SK-N-SH treated with all-trans-retinoic acid at 6 μM for 48 hours (cell line): ENCODE results near the gene TAF13.

ENCODE experiments used
- ATAC-seq: fragments of 200-7000 bp; cut with Tn5 transposase; 3 replicates; pipeline ENCODE4 v1.9.1; 2020; ENCODE audit warnings: mild to moderate bottlenecking, moderate library complexity
- ARNTL ChIP-seq: fragments of 450-650 bp; formaldehyde crosslinking; IDR thresholded peaks from 2 replicates; pipeline ENCODE4 v1.5.0; 2020; ENCODE audit warnings: low read depth, mild to moderate bottlenecking, moderate library complexity, borderline replicate concordance
- BACH2 ChIP-seq: fragments of 250-450 bp; sonication (Bioruptor Pico); IDR thresholded peaks from 2 replicates; pipeline ENCODE4 v1.9.0; 2021; ENCODE audit warnings: mild to moderate bottlenecking, borderline replicate concordance
- CSDC2 ChIP-seq: fragments of 250-450 bp; sonication (Bioruptor Pico); IDR thresholded peaks from 2 replicates; pipeline ENCODE4 v1.5.0; 2020; ENCODE audit warnings: mild to moderate bottlenecking, moderate library complexity
- ESRRG ChIP-seq: fragments of 250-450 bp; sonication (Bioruptor Pico); IDR thresholded peaks from 2 replicates; pipeline ENCODE4 v1.6.1; 2021; ENCODE audit warnings: mild to moderate bottlenecking
- OSR1 ChIP-seq: fragments of 250-450 bp; sonication (Bioruptor Pico); IDR thresholded peaks from 2 replicates; pipeline ENCODE4 v1.8.0; 2022; ENCODE audit warnings: moderate library complexity, mild to moderate bottlenecking, inconsistent platforms
- PPARA ChIP-seq: fragments of 250-450 bp; sonication (Bioruptor Pico); IDR thresholded peaks from 2 replicates; pipeline ENCODE4 v1.5.0; 2020; ENCODE audit warnings: mild to moderate bottlenecking, borderline replicate concordance
- RARB ChIP-seq: fragments of 250-450 bp; sonication (Bioruptor Pico); IDR thresholded peaks from 2 replicates; pipeline ENCODE4 v1.8.0; 2021; ENCODE audit warnings: mild to moderate bottlenecking, moderate library complexity
- SNAI2 ChIP-seq: fragments of 250-450 bp; sonication (Bioruptor Pico); IDR thresholded peaks from 2 replicates; pipeline ENCODE4 v1.5.0; 2020; ENCODE audit warnings: mild to moderate bottlenecking, moderate library complexity
- TCF4 ChIP-seq: fragments of 250-450 bp; sonication (Bioruptor Pico); IDR thresholded peaks from 2 replicates; pipeline ENCODE4 v1.8.0; 2021; ENCODE audit warnings: mild to moderate bottlenecking, moderate library complexity, borderline replicate concordance
- TOX ChIP-seq: fragments of 250-450 bp; sonication (Bioruptor Pico); IDR thresholded peaks from 2 replicates; pipeline ENCODE4 v1.8.0; 2021; ENCODE audit warnings: mild to moderate bottlenecking, moderate library complexity, borderline replicate concordance
- ZC3H10 ChIP-seq: fragments of 250-450 bp; sonication (Bioruptor Pico); IDR thresholded peaks from 2 replicates; pipeline ENCODE4 v1.5.1; 2021; ENCODE audit warnings: mild to moderate bottlenecking, moderate library complexity
- ZFP3 ChIP-seq: fragments of 250-450 bp; sonication (Bioruptor Pico); IDR thresholded peaks from 2 replicates; pipeline ENCODE4 v1.5.0; 2020; ENCODE audit warnings: mild to moderate bottlenecking, moderate library complexity
- ZNF565 ChIP-seq: fragments of 450-650 bp; formaldehyde crosslinking; conservative IDR thresholded peaks from 2 replicates; pipeline ENCODE4 v1.5.0; 2020; ENCODE audit warnings: low read depth, mild to moderate bottlenecking, moderate library complexity
- ZNF70 ChIP-seq: fragments of 450-650 bp; formaldehyde crosslinking; IDR thresholded peaks from 2 replicates; pipeline ENCODE4 v1.5.0; 2020; ENCODE audit warnings: mild to moderate bottlenecking, moderate library complexity
- ZNF8 ChIP-seq: fragments of 450-650 bp; formaldehyde crosslinking; IDR thresholded peaks from 2 replicates; pipeline ENCODE4 v1.5.0; 2020; ENCODE audit warnings: mild to moderate bottlenecking, moderate library complexity
- TF ChIP-seq, protein P1 (sequence below): fragments of 250-450 bp; sonication (Bioruptor Pico); IDR thresholded peaks from 2 replicates; pipeline ENCODE4 v1.5.1; 2020; ENCODE audit warnings: low read depth, mild to moderate bottlenecking, moderate library complexity
- TF ChIP-seq, protein P2 (sequence below): fragments of 250-450 bp; sonication (Bioruptor Pico); IDR thresholded peaks from 2 replicates; pipeline ENCODE4 v1.5.0; 2020; ENCODE audit warnings: mild to moderate bottlenecking, moderate library complexity
- TF ChIP-seq, protein P3 (sequence below): fragments of 250-450 bp; sonication (Bioruptor Pico); IDR thresholded peaks from 2 replicates; pipeline ENCODE4 v1.5.1; 2021; ENCODE audit warnings: mild to moderate bottlenecking, moderate library complexity
- TF ChIP-seq, protein P4 (sequence below): fragments of 250-450 bp; sonication (Bioruptor Pico); IDR thresholded peaks from 2 replicates; pipeline ENCODE4 v1.8.0; 2020; ENCODE audit warnings: mild to moderate bottlenecking, moderate library complexity, borderline replicate concordance

The TAF13 gene

DNA sequence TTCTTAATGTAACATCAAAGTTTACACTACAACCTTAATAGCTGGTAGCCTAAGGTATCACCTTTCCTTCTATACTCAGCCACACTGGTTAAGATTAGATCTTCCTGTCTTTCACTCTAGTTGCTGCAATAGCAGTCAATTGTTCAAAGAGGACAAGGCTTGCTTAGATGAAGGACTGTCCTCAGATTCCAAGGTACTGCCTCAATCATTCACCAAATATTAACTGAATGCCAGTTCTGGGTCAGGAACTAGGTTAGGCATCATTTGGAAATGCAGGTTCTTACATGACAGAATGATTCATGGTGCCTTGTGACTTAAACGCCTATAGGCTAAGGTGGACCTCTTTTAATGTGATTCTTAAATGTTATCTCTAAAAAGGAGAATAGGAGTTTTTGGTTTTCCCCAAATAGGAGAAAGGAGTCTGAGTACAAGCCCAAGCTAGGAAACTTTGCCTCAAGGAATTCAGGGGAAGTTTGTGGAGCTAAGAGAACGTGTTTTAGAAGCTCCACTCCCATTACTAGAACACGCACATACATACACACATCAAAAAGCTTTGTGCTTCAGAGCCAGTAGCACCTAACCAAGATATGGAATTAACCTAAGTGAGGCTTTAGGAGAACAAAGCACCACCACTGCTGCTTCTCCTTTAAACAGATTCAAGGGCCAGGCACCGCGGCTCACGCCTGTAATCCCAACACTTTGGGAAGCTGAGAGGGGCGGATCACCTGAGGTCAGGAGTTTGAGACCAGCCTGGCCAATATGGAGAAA is 25.4 kb downstream of the TAF13 start:
- ATAC-seq = no peak
- TF ChIP-seq ZNF8 (CRISPR knock-in tag) = no peak
- TF ChIP-seq CSDC2 = no peak
- no peak for TF ChIP-seq PPARA (CRISPR knock-in tag)
- TF ChIP-seq ESRRG (CRISPR knock-in tag) = no peak
- TF ChIP-seq OSR1 = no peak

DNA sequence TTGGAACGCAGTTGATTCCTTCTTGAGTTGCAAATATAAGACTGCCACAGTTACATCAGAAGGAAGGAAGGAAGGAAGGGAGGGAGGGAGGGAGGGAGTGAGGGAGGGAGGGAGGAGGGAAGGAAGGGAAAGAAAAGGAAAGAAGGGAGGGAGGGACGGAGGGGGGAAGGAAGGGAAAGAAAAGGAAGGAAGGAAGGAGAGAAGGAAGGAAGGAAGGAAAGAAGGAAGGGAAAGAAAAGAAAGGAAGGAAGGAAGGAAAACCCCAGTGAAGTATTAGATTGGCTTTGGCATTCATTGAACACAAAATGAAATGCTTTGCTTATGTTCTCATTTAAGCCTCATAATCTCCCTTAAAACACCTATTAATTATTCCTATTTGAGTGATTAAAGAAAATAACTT is 27.5 kb downstream of the TAF13 start:
- no peak for ATAC-seq
- TF ChIP-seq, protein P1, sequence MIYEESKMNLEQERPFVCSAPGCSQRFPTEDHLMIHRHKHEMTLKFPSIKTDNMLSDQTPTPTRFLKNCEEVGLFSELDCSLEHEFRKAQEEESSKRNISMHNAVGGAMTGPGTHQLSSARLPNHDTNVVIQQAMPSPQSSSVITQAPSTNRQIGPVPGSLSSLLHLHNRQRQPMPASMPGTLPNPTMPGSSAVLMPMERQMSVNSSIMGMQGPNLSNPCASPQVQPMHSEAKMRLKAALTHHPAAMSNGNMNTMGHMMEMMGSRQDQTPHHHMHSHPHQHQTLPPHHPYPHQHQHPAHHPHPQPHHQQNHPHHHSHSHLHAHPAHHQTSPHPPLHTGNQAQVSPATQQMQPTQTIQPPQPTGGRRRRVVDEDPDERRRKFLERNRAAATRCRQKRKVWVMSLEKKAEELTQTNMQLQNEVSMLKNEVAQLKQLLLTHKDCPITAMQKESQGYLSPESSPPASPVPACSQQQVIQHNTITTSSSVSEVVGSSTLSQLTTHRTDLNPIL = no peak
- TF ChIP-seq ZFP3 (no peak), ARNTL (CRISPR knock-in tag) (no peak), BACH2 (CRISPR knock-in tag) (no peak), OSR1 (no peak), TOX (no peak), ZNF70 (CRISPR knock-in tag) (no peak)
- TF ChIP-seq, protein P2, sequence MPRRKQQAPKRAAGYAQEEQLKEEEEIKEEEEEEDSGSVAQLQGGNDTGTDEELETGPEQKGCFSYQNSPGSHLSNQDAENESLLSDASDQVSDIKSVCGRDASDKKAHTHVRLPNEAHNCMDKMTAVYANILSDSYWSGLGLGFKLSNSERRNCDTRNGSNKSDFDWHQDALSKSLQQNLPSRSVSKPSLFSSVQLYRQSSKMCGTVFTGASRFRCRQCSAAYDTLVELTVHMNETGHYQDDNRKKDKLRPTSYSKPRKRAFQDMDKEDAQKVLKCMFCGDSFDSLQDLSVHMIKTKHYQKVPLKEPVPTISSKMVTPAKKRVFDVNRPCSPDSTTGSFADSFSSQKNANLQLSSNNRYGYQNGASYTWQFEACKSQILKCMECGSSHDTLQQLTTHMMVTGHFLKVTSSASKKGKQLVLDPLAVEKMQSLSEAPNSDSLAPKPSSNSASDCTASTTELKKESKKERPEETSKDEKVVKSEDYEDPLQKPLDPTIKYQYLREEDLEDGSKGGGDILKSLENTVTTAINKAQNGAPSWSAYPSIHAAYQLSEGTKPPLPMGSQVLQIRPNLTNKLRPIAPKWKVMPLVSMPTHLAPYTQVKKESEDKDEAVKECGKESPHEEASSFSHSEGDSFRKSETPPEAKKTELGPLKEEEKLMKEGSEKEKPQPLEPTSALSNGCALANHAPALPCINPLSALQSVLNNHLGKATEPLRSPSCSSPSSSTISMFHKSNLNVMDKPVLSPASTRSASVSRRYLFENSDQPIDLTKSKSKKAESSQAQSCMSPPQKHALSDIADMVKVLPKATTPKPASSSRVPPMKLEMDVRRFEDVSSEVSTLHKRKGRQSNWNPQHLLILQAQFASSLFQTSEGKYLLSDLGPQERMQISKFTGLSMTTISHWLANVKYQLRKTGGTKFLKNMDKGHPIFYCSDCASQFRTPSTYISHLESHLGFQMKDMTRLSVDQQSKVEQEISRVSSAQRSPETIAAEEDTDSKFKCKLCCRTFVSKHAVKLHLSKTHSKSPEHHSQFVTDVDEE (CRISPR knock-in tag) = no peak
- TF ChIP-seq, protein P3, sequence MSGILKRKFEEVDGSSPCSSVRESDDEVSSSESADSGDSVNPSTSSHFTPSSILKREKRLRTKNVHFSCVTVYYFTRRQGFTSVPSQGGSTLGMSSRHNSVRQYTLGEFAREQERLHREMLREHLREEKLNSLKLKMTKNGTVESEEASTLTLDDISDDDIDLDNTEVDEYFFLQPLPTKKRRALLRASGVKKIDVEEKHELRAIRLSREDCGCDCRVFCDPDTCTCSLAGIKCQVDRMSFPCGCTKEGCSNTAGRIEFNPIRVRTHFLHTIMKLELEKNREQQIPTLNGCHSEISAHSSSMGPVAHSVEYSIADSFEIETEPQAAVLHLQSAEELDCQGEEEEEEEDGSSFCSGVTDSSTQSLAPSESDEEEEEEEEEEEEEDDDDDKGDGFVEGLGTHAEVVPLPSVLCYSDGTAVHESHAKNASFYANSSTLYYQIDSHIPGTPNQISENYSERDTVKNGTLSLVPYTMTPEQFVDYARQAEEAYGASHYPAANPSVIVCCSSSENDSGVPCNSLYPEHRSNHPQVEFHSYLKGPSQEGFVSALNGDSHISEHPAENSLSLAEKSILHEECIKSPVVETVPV (CRISPR knock-in tag) = no peak

DNA sequence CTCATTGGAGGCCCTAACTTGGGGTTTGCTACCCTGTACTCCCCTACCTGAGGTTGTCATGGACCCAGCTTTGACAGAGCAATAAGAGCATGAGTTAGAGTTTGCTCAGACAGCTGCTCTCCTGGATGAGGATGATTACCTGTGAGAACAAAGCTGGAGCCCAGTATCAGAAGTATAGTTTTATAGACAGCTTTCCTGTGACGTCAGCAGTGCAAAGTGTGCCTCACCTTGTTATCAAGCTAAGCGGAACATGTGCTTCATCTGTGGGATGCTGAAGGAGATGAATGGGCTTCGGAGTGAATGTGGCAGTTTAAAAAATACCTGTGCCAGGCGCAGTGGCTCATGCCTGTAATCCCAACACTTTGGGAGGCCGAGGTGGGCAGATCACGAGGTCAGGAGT is 28.5 kb downstream of the TAF13 start:
- TF ChIP-seq ZFP3 (no peak), ZNF70 (CRISPR knock-in tag) (no peak), ARNTL (CRISPR knock-in tag) (no peak), ESRRG (CRISPR knock-in tag) (no peak), PPARA (CRISPR knock-in tag) (no peak), OSR1 (no peak), ZNF565 (CRISPR knock-in tag) (no peak), SNAI2 (CRISPR knock-in tag) (no peak), CSDC2 (no peak), RARB (no peak)
- TF ChIP-seq, protein P1 = no peak
- no peak for ATAC-seq

DNA sequence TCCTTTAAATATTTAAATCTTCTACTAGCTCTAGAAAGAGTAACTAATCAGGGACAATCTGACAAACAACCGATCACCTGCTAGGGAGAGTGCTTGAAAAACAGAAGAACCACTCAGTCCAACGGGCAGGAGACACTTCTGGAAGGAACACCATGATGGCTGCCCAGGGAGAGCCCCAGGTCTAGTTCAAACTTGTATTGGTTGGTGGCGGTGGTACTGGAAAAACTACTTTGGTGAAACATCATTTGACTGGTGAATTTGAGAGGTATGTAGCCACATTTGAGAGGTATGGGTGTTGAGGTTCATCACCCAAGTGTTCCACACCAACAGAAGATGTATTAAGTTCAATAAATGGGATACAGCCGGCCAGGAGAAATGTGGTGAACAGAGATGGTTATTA is 29.1 kb downstream of the TAF13 start:
- ATAC-seq = no peak
- TF ChIP-seq, protein P4, sequence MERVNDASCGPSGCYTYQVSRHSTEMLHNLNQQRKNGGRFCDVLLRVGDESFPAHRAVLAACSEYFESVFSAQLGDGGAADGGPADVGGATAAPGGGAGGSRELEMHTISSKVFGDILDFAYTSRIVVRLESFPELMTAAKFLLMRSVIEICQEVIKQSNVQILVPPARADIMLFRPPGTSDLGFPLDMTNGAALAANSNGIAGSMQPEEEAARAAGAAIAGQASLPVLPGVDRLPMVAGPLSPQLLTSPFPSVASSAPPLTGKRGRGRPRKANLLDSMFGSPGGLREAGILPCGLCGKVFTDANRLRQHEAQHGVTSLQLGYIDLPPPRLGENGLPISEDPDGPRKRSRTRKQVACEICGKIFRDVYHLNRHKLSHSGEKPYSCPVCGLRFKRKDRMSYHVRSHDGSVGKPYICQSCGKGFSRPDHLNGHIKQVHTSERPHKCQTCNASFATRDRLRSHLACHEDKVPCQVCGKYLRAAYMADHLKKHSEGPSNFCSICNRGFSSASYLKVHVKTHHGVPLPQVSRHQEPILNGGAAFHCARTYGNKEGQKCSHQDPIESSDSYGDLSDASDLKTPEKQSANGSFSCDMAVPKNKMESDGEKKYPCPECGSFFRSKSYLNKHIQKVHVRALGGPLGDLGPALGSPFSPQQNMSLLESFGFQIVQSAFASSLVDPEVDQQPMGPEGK = no peak
- TF ChIP-seq, protein P1 = no peak
- TF ChIP-seq TCF4 (CRISPR knock-in tag) (no peak), ZC3H10 (CRISPR knock-in tag) (no peak), BACH2 (CRISPR knock-in tag) (no peak)
- TF ChIP-seq, protein P2 (CRISPR knock-in tag) = no peak
